SKM-1 (cell line): ENCODE measurements around the gene ARHGAP15.

Experiments used
- DNase-seq: peaks from one replicate; lab custom pipeline; 2025; ENCODE audit not compliant: unreplicated experiment; lab: John Stamatoyannopoulos, UW

The ARHGAP15 gene

GRCh38 chr2:143477714-143478443, 348.7 kb downstream of the ARHGAP15 start:
- DNase-seq, result peak; percentile 17

DNA sequence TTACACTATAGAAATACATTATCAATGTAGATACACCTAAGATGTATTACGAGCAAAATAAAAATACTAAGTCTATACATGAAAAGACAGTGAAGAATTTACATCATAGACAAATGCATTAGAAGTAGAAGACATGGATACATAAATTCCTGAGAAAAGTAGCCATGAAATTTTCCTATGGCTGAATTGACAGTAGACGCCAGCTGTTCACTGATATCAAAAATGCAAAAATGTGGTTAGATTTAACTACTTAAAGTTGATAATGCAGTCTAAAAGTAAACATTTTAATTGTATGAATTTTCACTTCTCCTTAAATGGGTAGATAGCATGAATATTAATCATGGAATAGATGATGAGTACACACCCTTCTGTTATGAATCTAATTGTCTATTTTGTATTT, 350.9 kb downstream of the ARHGAP15 start:
- no peak for DNase-seq

DNA sequence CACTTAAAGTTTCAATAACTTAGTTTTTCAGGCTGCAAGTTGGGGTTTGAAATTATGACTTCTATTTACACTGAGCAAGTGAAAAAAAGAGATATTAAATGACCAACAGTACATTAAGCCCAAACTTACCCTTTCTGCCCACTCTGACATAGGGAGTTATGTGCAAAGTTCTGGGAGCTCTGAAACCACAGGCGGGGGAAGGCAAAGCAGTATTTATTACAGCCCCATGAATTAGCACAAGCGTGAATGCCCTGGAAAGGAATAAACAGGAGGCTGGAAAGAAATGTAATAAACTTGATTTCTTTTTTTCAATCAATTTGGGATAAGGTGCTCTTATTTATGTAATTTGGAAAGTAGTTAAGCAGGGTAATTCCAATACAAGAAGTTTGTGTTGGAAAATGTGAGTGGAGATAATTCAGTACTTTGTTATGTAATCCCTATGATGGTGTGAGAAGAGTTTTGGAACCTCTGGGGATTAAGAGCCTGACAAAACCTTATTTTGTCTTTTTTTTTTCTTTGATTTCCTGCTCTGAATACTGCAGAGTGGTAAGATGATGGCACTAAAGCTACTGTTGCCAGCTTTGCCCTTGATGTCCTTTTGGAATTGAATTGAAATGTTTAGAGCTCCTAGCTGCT, 351.5 kb downstream of the ARHGAP15 start:
- DNase-seq, result no peak

DNA sequence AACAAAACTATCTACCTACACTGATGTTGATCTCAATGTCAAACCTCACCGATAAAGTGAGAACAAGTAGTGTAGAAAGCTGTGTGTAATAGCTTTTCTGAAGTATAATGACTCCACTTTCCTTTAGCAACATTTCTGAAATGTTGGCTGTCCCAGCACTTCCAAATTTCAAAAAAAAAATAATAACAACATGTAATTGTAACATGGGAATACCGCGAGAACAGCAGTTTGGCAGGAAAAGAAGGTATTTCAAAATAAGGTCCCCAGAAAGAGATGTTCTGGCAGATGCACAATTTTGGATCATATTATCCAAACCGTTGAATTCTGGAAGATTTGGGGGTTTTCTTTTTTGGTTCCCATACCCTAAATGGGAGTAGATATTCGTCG, 352.0 kb downstream of the ARHGAP15 start:
- no peak for DNase-seq

- DNase-seq, result no peak
These were observed 352.5 kb downstream of the ARHGAP15 start for GRCh38 chr2:143481733-143482132.

- no peak for DNase-seq
These were observed 353.1 kb downstream of the ARHGAP15 start for GRCh38 chr2:143482316-143482715.

DNA sequence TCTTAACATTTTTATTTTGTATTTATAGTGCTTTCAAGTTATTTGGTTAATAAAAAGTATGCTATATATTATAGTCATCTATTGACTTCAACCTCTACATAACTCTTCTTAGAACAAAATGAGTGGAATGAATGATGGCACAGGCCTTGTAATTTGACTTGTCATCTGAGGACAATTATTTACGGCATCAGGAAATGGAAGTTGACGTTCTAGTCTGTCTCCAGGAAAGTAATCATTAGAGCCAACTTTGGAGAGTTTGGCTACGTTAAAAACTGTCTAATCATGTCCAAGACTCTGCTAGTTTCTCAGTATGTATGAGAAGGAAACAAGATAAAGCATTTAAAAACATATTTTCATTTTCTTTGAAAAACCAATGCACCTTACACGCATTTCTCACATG, 353.6 kb downstream of the ARHGAP15 start:
- DNase-seq, result no peak

DNA sequence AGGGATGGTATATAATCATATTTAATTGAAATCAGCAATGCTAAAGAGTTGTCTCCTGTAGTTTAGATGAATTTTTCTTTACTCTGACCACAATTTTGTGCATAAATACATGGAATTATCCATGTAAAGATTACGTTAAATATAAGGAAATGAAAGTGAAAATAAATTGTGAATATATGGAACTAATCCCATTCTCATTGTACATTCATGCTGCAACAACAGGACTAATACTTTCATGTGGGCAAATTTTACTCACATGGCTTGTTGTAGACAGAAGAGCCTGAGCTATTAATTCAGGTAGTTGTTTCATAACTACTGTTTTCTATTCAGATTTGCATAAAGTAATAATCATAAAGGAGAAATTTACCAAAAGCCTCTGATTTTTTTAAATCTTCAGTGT, 357.8 kb downstream of the ARHGAP15 start:
- no peak for DNase-seq

DNA sequence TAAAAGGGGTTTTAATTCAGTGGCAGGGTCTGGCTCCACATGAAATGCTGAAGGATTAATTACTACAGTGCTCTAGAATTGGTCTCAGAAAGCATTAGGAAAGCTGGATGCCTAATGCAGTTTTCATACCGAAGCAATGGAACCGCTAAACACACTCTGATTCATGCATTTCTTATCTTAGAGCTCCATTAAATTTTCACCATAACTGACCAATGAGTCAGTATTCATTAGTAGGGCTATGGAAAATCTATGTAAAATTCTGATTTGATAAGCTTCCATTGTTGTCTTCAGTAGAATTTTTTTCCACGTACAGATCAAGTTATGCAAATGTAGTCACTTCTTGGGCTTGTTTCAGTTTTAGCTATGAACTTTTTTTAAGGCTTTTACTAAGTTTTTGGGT, 359.9 kb downstream of the ARHGAP15 start:
- no peak for DNase-seq

DNA sequence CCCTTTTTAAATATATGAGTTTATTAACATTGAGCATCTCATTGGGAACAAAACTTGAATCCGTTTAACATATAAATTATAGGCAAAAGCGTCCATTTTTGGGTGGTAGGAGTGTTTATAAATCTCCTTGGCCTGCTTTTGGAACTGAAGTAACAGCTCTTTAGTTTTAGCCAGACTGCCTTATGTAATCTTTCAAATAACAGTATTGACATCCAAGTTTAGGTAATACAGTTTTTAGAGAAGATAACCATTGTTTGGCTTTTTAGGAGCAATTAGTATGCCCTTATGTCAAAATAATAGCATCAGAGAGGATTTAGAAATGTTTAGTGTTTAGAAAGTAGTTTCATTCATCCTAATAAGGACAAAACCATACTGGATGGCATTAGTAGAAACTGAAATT, 361.9 kb downstream of the ARHGAP15 start:
- no peak for DNase-seq

DNA sequence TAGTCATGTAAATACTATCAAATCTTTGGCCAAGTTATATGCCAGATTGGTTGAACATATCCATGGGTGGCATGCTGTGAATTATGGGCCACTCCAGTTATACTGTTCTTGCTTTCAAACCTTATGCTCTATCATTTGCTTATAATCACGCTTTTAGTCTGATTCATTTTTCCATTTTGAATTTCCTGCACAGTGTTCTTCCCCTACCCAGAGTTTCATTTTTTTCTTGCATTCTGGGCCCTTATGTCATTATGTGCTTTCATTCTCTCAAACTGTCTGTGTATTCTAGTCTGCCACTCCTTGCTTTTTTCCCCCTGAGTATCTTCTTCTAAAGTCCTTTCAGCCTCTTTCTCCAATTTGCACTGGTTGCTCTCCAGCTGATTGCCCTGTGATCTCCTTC, 364.1 kb downstream of the ARHGAP15 start:
- no peak for DNase-seq

GRCh38 chr2:143497726-143498125, 368.5 kb downstream of the ARHGAP15 start:
- DNase-seq, result no peak

DNA sequence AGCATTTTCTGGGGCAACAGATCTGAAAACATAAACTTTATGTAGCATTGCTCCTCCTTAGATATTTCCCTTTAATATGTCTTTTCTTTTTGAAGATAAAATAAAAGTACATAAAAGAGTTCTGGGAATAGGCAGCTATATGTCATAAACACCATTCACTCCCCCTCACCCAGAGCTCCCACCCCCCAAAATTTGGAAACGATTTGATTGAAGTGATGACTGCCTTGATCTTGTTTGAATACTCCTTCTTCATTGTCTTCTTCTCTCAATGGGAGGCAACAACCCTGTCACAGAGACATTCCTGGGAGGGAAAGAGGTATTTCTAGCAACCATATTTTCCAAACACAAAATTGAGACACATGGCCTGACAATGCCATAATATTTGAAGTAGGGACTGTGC, 369.3 kb downstream of the ARHGAP15 start:
- DNase-seq, result no peak

DNA sequence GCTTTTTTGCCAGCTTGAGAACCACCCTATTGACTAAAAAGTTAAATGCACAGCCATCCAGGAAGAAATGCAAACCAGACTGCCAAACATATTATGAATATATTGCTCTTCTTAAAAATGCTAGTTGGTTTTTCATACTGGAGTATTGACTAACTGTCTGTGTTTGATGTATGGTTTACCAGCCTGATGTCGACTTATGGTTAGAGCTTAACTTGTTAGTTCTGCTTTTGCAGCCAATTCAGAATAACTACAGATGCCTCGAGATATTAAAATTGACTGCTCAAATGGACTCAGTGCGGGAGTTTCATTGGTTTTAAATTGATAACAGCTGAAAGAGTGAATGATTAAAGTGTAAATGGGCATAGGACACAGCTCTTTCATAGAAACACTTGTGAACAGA, 369.8 kb downstream of the ARHGAP15 start:
- no peak for DNase-seq

DNA sequence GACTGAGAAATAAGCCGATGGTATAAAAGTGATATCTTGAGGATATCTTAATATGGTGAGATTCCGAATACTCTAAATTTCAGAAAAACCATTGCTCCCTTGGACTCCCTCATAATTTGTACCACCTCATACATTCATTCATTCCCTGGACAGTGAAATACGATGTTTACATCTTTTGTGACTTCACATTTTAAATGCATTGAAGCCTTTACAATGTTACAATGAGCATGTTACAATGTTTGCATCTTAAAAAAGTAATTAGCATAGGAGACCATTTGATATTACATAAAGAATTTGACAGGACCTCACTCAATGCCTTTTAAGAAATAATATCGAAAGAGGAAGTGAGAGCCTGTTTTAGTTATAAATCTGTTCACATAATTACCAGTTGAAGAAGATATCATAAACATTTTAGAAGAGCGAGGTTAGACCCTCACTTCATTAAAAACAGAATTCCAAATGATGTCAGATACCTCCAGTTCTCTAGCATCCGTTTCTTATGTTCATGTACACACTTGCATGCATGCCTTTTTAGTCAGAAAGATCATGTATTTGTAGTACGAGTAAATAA, 372.0 kb downstream of the ARHGAP15 start:
- DNase-seq, result no peak

DNA sequence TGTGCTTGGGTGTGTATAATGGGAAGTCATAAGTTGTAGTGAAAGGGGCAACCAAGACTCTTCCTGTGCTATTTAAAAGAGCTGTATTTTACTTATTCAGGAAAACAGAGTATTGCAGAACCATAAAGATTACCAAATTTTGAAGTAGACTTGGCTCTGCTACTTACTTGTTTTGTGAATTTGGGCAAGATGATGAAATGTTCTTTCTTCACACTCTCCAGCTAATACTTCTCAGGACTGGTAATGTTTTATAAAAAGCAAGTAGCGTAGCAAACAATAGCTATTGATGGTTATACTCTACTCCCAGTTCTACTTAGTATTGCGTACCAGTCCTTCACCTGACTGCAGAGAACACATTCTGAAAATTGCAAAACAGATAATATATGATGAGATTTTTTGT, 374.1 kb downstream of the ARHGAP15 start:
- no peak for DNase-seq

GRCh38 chr2:143504397-143504796, 375.2 kb downstream of the ARHGAP15 start:
- no peak for DNase-seq

DNA sequence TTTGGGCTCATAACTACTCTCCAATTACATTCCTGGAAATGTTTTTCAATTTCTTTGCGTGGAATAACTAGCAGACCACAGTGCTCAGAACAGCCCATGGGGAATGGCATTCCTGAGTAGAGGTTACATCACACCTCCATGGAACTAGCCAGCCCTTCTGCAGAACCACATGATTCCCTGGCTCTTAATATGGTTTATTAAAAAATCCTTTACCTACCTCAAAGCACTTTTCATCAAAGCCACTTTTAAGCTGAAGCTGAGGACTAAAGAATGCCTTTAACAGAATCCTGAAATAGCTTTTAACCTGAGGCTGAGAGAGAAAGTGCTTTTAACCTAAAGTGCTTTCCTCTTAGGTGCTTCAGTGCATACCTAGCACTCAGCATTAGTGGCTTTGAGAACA, 376.3 kb downstream of the ARHGAP15 start:
- DNase-seq, result no peak

- no peak for DNase-seq
These were observed 383.9 kb downstream of the ARHGAP15 start for GRCh38 chr2:143513081-143513480.

DNA sequence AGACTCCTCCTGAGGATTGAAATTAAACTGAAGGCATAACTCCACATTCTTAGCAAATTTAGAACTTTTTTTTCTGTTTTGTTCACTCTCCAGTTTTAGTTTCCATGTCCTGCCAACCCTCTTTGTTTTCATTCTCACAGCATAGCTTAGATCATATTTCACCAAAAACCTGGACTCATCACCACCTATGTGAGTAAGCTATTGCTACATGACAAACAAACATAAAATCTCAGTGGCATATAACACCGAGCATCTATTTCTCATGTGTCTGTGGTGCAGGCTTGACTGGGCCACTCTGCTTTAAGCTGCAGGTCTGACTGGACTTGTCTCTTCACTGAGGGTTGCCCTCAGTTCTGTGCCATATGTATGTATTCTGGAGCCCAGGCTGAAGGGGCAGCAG, 385.2 kb downstream of the ARHGAP15 start:
- DNase-seq, result no peak

GRCh38 chr2:143515318-143515717, 386.1 kb downstream of the ARHGAP15 start:
- no peak for DNase-seq

- no peak for DNase-seq
These were observed 390.3 kb downstream of the ARHGAP15 start for GRCh38 chr2:143519521-143519920.

DNA sequence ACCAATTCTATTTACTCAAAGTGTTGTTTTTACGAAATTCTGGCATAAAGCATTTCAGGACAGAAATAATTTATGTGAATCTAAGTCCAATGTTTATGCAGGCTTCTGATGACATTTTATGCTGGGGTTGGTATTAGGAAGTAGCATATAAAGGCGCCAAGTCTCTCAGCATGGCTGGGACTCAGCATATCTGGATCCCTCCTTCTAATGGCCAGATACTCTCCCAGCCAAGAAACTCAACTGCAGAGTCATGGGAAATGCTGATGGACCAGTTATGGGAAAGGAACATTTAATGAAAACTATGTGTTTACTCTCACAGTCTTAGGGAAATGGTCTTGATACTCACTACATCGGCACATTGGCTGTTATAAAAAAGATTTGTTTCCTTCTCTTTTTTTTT, 392.2 kb downstream of the ARHGAP15 start:
- no peak for DNase-seq
